ENCODE data around the gene RFTN1.

The RFTN1 gene

GRCh38 chr3:16513141-16514020, at the start of gene RFTN1:
Gene RFTN1, minus strand, starts transcription at chr3:16513699. Its CDS starts 19,830 bp downstream, at chr3:16493869.
- DNase-seq = peak; percentile 43

GRCh38 chr3:16559653-16560365, 46.3 kb upstream of the RFTN1 start:
- no peak for DNase-seq

- DNase-seq = no peak
Measured at GRCh38 chr3:16554126-16554525, 40.6 kb upstream of the RFTN1 start.

GRCh38 chr3:16552757-16553156, 39.3 kb upstream of the RFTN1 start:
- no peak for DNase-seq

GRCh38 chr3:16551342-16551976, 38.0 kb upstream of the RFTN1 start:
- no peak for DNase-seq

GRCh38 chr3:16550676-16551341, 37.3 kb upstream of the RFTN1 start:
- DNase-seq = peak; percentile 76

GRCh38 chr3:16550305-16550675, 36.8 kb upstream of the RFTN1 start:
- no peak for DNase-seq

- DNase-seq = no peak
Measured at GRCh38 chr3:16548721-16549120, 35.2 kb upstream of the RFTN1 start.

- DNase-seq = no peak
Measured at GRCh38 chr3:16547561-16548357, 34.3 kb upstream of the RFTN1 start.

- DNase-seq = no peak
Measured at GRCh38 chr3:16546186-16547010, 32.9 kb upstream of the RFTN1 start.

- DNase-seq = no peak
Measured at GRCh38 chr3:16545413-16546185, 32.1 kb upstream of the RFTN1 start.

- no peak for DNase-seq
Measured at GRCh38 chr3:16543242-16543864, 29.9 kb upstream of the RFTN1 start.

GRCh38 chr3:16538507-16538906, 25.0 kb upstream of the RFTN1 start:
- no peak for DNase-seq

- DNase-seq = no peak
Measured at GRCh38 chr3:16536996-16537395, 23.5 kb upstream of the RFTN1 start.

- DNase-seq = no peak
Measured at GRCh38 chr3:16536344-16536663, 22.8 kb upstream of the RFTN1 start.

GRCh38 chr3:16534640-16535262, 21.3 kb upstream of the RFTN1 start:
- DNase-seq = no peak

GRCh38 chr3:16533928-16534574, 20.6 kb upstream of the RFTN1 start:
- no peak for DNase-seq

GRCh38 chr3:16529264-16529663, 15.8 kb upstream of the RFTN1 start:
- no peak for DNase-seq

GRCh38 chr3:16528581-16528993, 15.1 kb upstream of the RFTN1 start:
- DNase-seq = no peak
